Suppressor macrophage treated with lipopolysaccharide for 4 hours (primary cell): ENCODE measurements around the gene TINCR.

Experiments
- DNase-seq: peaks from one replicate; pipeline ENCODE4 v3.0.0-alpha.2; 2020

TINCR gene

DNA sequence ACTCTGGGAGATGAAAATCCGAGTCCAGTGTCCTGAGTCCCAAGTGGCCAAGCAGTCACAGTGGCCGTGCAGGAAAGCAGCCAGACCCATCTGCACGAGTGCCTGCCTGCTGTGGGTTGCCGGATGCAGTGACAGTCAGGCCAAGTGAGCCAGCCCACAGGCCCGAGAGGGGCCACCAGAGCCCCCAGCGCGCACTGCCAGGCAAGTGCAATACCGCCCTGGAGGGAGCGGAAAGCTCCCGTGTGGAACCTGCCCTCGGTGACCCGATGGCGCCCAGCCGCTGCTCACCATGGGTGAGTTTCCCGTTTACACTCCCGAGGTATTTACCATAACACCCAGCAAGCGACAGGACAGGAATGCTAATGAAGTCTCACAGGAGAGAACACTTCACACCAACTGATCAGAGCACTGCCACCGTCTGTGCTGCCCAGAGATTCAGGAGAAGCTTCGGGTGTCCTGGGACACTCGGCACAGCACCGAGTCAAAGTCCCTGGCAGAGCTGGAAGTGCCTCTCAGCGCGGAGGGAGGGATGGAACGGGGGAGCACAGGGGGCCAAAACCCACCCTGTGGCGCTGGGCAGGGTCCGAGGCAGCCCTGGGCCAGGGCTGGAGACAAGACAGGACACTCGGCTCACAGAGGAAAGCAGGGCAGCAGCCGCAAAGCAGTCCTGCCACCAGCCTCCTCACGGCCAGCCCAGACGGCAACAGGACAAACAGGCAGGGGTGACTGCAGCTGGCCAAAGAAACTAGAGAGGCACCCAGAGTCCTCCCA is 21.3 kb upstream of the TINCR start:
- DNase-seq, result no peak

GRCh38 chr19:5588441-5588840 is 20.7 kb upstream of the TINCR start:
- DNase-seq, result no peak

- DNase-seq, result no peak
Measured at GRCh38 chr19:5587661-5588060, 19.9 kb upstream of the TINCR start.

DNA sequence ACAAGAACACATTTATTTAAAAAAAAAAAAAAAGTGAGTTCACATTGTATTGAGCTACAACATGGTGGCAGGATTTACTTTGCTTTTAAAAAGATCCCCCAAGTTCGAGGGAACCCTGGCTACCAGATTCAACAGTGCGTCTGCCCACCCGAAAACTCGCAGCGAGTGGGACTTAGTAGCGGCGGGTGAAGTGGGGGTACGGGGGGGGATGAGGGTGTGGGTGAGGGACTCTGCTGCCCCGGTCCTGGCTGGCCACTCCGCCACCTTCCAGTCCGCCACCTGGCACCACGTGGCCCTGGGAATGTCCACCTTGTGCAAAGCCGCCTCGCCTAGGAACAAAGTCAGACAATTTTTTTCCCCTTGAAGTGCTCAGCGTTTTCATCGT is 19.3 kb upstream of the TINCR start:
- no peak for DNase-seq

GRCh38 chr19:5586300-5587070 is 18.7 kb upstream of the TINCR start:
- no peak for DNase-seq

GRCh38 chr19:5585461-5586299 is 17.9 kb upstream of the TINCR start:
- DNase-seq, result no peak

- no peak for DNase-seq
Measured at GRCh38 chr19:5580161-5580571, 12.4 kb upstream of the TINCR start.

- no peak for DNase-seq
Measured at GRCh38 chr19:5579697-5580096, 11.9 kb upstream of the TINCR start.

GRCh38 chr19:5579286-5579685 is 11.5 kb upstream of the TINCR start:
- no peak for DNase-seq

- peak; percentile 65 for DNase-seq
Measured at GRCh38 chr19:5578097-5578846, 10.5 kb upstream of the TINCR start.

- no peak for DNase-seq
Measured at GRCh38 chr19:5575590-5575989, 7.8 kb upstream of the TINCR start.

DNA sequence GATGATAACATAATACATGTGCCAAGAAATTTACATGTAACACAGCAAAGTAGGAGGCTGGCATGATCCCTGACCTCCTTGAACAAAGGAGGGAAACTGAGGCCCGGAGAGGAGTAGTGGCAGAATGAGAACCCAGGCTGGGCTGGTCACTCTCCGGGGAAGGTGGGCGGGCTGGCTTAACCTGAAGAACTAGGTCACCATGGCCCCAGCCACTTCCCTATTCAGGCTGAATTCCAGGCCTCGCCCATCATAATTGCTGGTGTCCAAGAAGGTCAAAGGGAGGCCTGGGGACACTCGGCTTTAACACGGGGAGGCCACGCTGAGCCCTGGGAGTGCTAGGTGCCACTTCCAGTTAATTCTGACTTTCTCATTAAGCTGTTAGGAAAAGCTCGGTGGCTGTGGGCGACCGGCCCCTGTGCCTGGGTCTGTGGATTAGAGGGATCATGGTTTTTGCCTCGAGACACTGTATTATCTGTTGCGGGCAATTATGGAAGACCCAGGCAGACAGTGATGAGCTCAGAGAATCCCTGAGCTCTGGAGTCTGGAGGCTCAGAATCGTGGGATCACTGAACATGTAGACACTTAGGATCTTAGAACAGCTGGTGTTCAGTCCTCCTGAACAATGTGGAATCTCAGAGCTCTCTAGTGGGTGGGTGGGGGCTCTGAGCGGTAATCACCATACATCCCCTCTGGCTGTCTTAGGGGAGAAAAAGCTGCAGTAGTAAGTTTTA is 5.0 kb upstream of the TINCR start:
- DNase-seq, result no peak

DNA sequence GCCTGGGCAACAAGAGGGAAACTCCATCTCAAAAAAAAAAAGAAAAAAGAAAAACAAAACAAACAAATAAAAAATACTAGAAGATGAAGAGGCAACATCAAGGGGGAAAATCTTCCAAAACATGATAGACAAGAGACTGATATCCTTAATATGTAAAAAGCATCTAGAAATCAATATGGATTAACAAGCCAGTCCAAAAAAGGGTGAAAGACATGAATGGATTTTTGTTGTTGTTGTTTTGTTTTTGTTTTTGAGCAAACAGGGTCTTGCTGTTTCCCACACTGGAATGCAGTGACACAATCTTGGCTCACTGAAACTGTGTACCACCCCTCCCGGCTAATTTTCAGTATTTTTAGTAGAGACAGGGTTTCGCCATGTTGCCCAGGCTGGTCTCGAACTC is 4.0 kb upstream of the TINCR start:
- no peak for DNase-seq

GRCh38 chr19:5567970-5568407 is 236 bp upstream of the TINCR start:
- DNase-seq, result no peak

DNA sequence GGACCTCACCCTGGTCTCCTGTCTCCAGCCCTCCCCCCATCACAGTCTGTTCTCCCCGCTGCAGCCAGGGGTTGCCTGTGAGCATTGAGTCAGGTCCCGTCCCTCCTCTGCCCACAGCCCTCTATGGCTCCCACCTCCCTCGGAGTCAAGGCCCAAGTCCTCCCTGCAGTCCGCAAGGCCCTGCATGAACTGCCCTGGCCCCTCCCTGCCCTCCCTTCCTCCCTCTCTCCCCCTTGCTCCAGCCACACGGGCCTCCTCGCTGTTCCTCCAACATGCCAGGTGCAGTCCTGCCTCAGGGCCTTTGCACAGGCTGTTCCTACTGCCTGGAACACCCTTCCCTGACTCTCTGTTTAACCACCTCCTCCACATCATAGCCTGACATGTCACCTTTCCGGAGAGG is 2.8 kb downstream of the TINCR start:
- no peak for DNase-seq

- no peak for DNase-seq
Measured at GRCh38 chr19:5563935-5564612, 3.7 kb downstream of the TINCR start.

GRCh38 chr19:5563008-5563431 is 4.7 kb downstream of the TINCR start:
- no peak for DNase-seq

- no peak for DNase-seq
Measured at GRCh38 chr19:5562280-5562679, 5.5 kb downstream of the TINCR start.

GRCh38 chr19:5561559-5561958 is 6.2 kb downstream of the TINCR start:
- no peak for DNase-seq

DNA sequence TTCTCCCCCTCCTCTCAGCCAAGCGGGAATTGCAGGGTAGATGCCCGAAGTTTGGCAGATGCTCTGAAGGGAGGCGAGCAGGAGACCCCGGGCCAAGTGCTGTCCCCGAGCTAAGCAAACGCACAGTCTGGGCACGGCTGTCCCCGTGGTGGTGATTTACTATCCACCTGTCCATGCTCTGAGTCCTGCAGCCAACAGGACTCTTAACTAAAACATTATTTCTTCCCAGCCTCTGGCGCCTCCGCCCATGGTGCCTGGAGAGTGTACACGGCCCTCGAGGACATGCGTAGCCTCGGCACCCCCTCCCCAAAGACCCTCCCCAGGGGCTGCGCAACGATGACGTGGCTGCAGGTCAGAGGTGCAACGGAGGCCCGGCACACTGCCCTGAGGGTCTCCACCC is 7.6 kb downstream of the TINCR start:
- DNase-seq, result no peak

DNA sequence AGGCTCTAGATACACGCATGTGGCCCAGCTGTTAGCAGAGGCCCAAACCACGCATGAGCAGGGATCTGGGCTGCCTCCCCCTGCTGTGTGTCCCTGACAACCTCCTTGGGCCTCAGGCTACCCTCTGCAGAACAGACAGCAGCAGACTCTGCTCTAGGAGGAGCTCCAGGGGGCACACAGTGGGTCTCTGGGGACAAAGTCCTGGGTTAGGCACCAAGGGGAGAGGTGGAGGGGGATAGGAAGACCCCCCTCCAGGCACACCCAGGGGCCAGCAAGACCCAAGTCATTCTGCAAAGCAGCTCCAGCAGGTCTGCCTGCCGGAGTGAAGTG is 8.0 kb downstream of the TINCR start:
- DNase-seq, result no peak
